GM12878 (cell line): ENCODE results near the gene HOXB2. TPM values are rescaled to one million over a fixed set of nuclear protein-coding genes. Genes with fewer than 3 reads are reported as not detected.

Experiments
- ATAC-seq: fragments of 200-7000 bp; cut with Tn5 transposase; 3 replicates; pipeline ENCODE4 v1.9.1; 2020; ENCODE audit warnings: mild to moderate bottlenecking, moderate library complexity
- BruUV-seq: library from RNA; stranded (reverse); fragments of 400-500 nt; replicated peaks from 2 replicates; lab custom pipeline; 2021; lab: Mats Ljungman, UMichigan
- CTCF ChIA-PET: fragments of 300-600 bp; sonication (Branson Sonifier 250); formaldehyde crosslinking; extraction: SDS; loops from one replicate; lab custom pipeline; 2021; ENCODE audit warnings: inconsistent platforms; lab: Yijun Ruan, JAX
- POLR2A ChIA-PET: fragments of 350-600 bp; formaldehyde crosslinking; extraction: SDS; loops from one replicate; lab custom pipeline; 2021; ENCODE audit warnings: inconsistent platforms; lab: Charles Lee
- RAD21 ChIA-PET: fragments of 300-600 bp; sonication (Branson Sonifier 250); formaldehyde crosslinking; loops from one replicate; lab custom pipeline; 2023; ENCODE audit warnings: antibody characterized with exemption; ENCODE audit not compliant: unreplicated experiment; lab: Charles Lee
- SMC1A ChIA-PET: fragments of 300-600 bp; sonication (Branson Sonifier 250); formaldehyde crosslinking; loops from one replicate; lab custom pipeline; 2023; ENCODE audit not compliant: unreplicated experiment, uncharacterized antibody; lab: Charles Lee
- DNase-seq: peaks from one replicate; pipeline ENCODE4 v3.0.0-alpha.2; 2011; ENCODE audit warnings: low read depth, low spot score
- FAIRE-seq: peaks from 3 replicates; lab custom pipeline; 2011; peaks lifted over from hg19 to GRCh38; lab: Jason Lieb, UNC
- H2AFZ ChIP-seq: 2 replicates; pipeline ENCODE4 v1.6.0; 2011; ENCODE audit warnings: low read depth, low read length, control low read depth; ENCODE audit not compliant: control insufficient read depth
- H3K27ac ChIP-seq: 2 replicates; pipeline ENCODE4 v1.5.1; 2011; ENCODE audit warnings: control low read depth; ENCODE audit not compliant: control insufficient read depth, insufficient read depth
- H3K27me3 ChIP-seq, 2 experiments: replicated peaks in 1 of 2; 2 replicates each; pipeline versions ENCODE4 v1.6.0 to v1.6.1; 2011; ENCODE audit warnings: low read length in 1 of 2; ENCODE audit not compliant: control insufficient read depth in 2 of 2, insufficient read depth in 2 of 2
- H3K36me3 ChIP-seq, 2 experiments: 2 replicates each; pipeline ENCODE4 v1.5.1; 2011; ENCODE audit warnings: low read length in 1 of 2; ENCODE audit not compliant: control insufficient read depth in 2 of 2, insufficient read depth in 2 of 2
- H3K4me1 ChIP-seq: 2 replicates; pipeline ENCODE4 v1.6.1; 2011; ENCODE audit warnings: mild to moderate bottlenecking, low read length, moderate library complexity, mixed read lengths; ENCODE audit not compliant: control insufficient read depth, insufficient read depth
- H3K4me2 ChIP-seq: 2 replicates; pipeline ENCODE4 v1.6.0; 2011; ENCODE audit warnings: control low read depth; ENCODE audit not compliant: control insufficient read depth, insufficient read depth
- H3K4me3 ChIP-seq: fragments of 200-600 bp; sonication (generic); 2 replicates; pipeline ENCODE4 v1.5.1; 2016
- H3K79me2 ChIP-seq: 2 replicates; pipeline ENCODE4 v1.6.0; 2011; ENCODE audit warnings: low read length; ENCODE audit not compliant: control insufficient read depth, insufficient read depth
- H3K9ac ChIP-seq: 2 replicates; pipeline ENCODE4 v1.8.0; 2011; ENCODE audit warnings: low read length, control low read depth, mixed read lengths; ENCODE audit not compliant: control insufficient read depth, insufficient read depth
- H3K9me3 ChIP-seq: replicated peaks from 3 replicates; pipeline ENCODE4 v1.5.1; 2011; ENCODE audit warnings: mild to moderate bottlenecking, low read length; ENCODE audit not compliant: control insufficient read depth, insufficient read depth
- H4K20me1 ChIP-seq: 2 replicates; pipeline ENCODE4 v1.6.0; 2011; ENCODE audit not compliant: control insufficient read depth, insufficient read depth
- ATF3 ChIP-seq: IDR thresholded peaks from 2 replicates; pipeline ENCODE4 v1.6.1; 2011; ENCODE audit warnings: low read depth, mild to moderate bottlenecking, low read length, moderate library complexity, borderline replicate concordance; ENCODE audit errors: extremely low read depth
- CBX3 ChIP-seq: fragments of 200-600 bp; sonication (generic); IDR thresholded peaks from 2 replicates; pipeline ENCODE4 v1.6.1; 2016; ENCODE audit warnings: low read depth, borderline replicate concordance
- CHD2 ChIP-seq: IDR thresholded peaks from 2 replicates; pipeline ENCODE4 v1.6.1; 2011; ENCODE audit warnings: low read depth, low read length, improper control_type of control experiment, borderline replicate concordance
- CREM ChIP-seq: IDR thresholded peaks from 2 replicates; pipeline ENCODE4 v1.6.1; 2014; ENCODE audit warnings: antibody characterized with exemption, low read depth
- ELK1 ChIP-seq: IDR thresholded peaks from 2 replicates; pipeline ENCODE4 v1.6.1; 2012; ENCODE audit warnings: low read depth, low read length, improper control_type of control experiment
- GABPA ChIP-seq: IDR thresholded peaks from 2 replicates; pipeline ENCODE4 v1.6.1; 2014; ENCODE audit warnings: antibody characterized with exemption, low read depth, mild to moderate bottlenecking, inconsistent platforms
- NBN ChIP-seq: fragments of 450-650 bp; IDR thresholded peaks from 2 replicates; pipeline ENCODE4 v1.6.1; 2016
- NKRF ChIP-seq: fragments of 450-650 bp; conservative IDR thresholded peaks from 2 replicates; pipeline ENCODE4 v1.6.1; 2017; ENCODE audit warnings: mild to moderate bottlenecking, moderate library complexity
- POLR2A ChIP-seq: IDR thresholded peaks from 2 replicates; pipeline ENCODE4 v1.6.1; 2011; ENCODE audit warnings: low read depth, mild to moderate bottlenecking, low read length
- RAD51 ChIP-seq: fragments of 450-650 bp; IDR thresholded peaks from 2 replicates; pipeline ENCODE4 v1.6.1; 2016; ENCODE audit warnings: moderate library complexity, mild to moderate bottlenecking, inconsistent platforms
- SREBF1 ChIP-seq: IDR thresholded peaks from 2 replicates; pipeline ENCODE4 v1.6.1; 2012; ENCODE audit warnings: mild to moderate bottlenecking, low read length
- WRNIP1 ChIP-seq: IDR thresholded peaks from 2 replicates; pipeline ENCODE4 v1.6.1; 2011; ENCODE audit warnings: low read depth, low read length, improper control_type of control experiment, borderline replicate concordance
- ZBTB11 ChIP-seq: fragments of 450-650 bp; formaldehyde crosslinking; IDR thresholded peaks from 2 replicates; pipeline ENCODE4 v1.5.0; 2022; ENCODE audit warnings: mild to moderate bottlenecking, missing genetic modification characterization
- WGBS: methylation state at CpG from one replicate; pipeline ENCODE4 v1.1.6; 2016; ENCODE audit warnings: low lambda C conversion rate; ENCODE audit not compliant: insufficient replicate concordance, insufficient coverage; ENCODE audit errors: missing lambda C conversion rate; 5-methylcytosine and 5-hydroxymethylcytosine counted together
- in situ Hi-C: fragments of 300-500 bp; cut with MboI; formaldehyde crosslinking; loops from 9 replicates; pipeline ENCODE4 v1.14.3; 2018; ENCODE audit warnings: mixed read lengths
- intact Hi-C: fragments of 100-400 bp; cut with micrococcal nuclease; formaldehyde crosslinking; loops from one replicate; pipeline ENCODE4 v1.14.2; 2022; ENCODE audit not compliant: unreplicated experiment
- polyA plus RNA-seq, 11 experiments: library from polyadenylated mRNA; depleted of rRNA in 4 of 11; unstranded in 6 of 11; stranded (reverse) in 5 of 11; fragments of >200 nt; fragmentation: Nextera tagmentation in 4 of 11; fragmentation: Illumina TruSeq in 1 of 11; extraction: Ambion mirVana in 4 of 11; extraction: Trizol in 1 of 11; gene quantifications; 1 replicate in 1 of 11; 2 replicates in 10 of 11; pipeline versions ENCODE4 v1.2.1 to v1.2.3, GENCODE V29; 2011 to 2016; ENCODE audit warnings: inconsistent platforms in 2 of 11, missing spikeins in 2 of 11, low read depth in 1 of 11
- total RNA-seq, 4 experiments: library from RNA; depleted of rRNA in 3 of 4; stranded (reverse); fragments of >200 nt in 3 of 4; fragmentation: Illumina TruSeq in 1 of 4; extraction: Trizol in 1 of 4; gene quantifications; 2 replicates each; pipeline versions ENCODE4 v1.2.1 to v1.2.3, GENCODE V29; 2013 to 2021

HOXB2 gene
- total and polyA plus RNA-seq, 10 of the 15 experiments (the other 5 are each of a cell fraction or from before 2014, with no cell fraction given) = 0.16 to 8.8 (median 2.3) TPM

GRCh38 chr17:48530887-48531272 is 14.0 kb downstream of the HOXB2 start, which contains the start of gene HOXB1 (continued):
- TF ChIP-seq NKRF (no peak), GABPA (no peak)

- no peaks in the 10 kb centered on the region for H3K36me3 ChIP-seq
- H3K4me3 ChIP-seq = no peak overlapping the region
- H3K9me3 ChIP-seq = no peaks in the 10 kb centered on the region
- DNase-seq (no peak), FAIRE-seq (no peak), ATAC-seq (no peak)
- H3K27me3 ChIP-seq = no peaks in the 10 kb centered on the region
- BruUV-seq = no TSS peak
- intact Hi-C loops (no loop called here), in situ Hi-C loops (no loop called here)
- H3K9ac ChIP-seq = no peak overlapping the region
- no peak overlapping the region for H3K27ac ChIP-seq
- RAD21 ChIA-PET = no interaction called here
- CTCF ChIA-PET = no interaction called here
- H3K79me2 ChIP-seq = no peaks in the 10 kb centered on the region
- H4K20me1 ChIP-seq = no peaks in the 10 kb centered on the region
- SMC1A ChIA-PET = no interaction called here
- 78% methylated on average over 32 of the region's 37 CpGs for WGBS
- POLR2A ChIA-PET = no interaction called here
- no peak overlapping the region for H3K4me2 ChIP-seq
- H2AFZ ChIP-seq = no peak overlapping the region
- TF ChIP-seq POLR2A (no peak), CHD2 (no peak), NBN (no peak), ZBTB11 (CRISPR knock-in tag) (no peak), CBX3 (no peak), SREBF1 (no peak), RAD51 (no peak), ATF3 (no peak), CREM (no peak), WRNIP1 (no peak), ELK1 (no peak)
- no peaks in the 10 kb centered on the region for H3K4me1 ChIP-seq
These were observed 14.6 kb downstream of the HOXB2 start for GRCh38 chr17:48530208-48530886.
